HepG2 (cell line): Measurements from ENCODE around the gene ZNF831. TPM values are rescaled to one million over a fixed set of nuclear protein-coding genes. Genes with fewer than 3 reads are reported as not detected.

ENCODE experiments used
- ATAC-seq: fragments of 200-7000 bp; cut with Tn5 transposase; 3 replicates; pipeline ENCODE4 v1.9.1; 2020; ENCODE audit warnings: mild to moderate bottlenecking, moderate library complexity
- BruUV-seq: library from RNA; stranded (reverse); fragments of 400-500 nt; replicated peaks from 2 replicates; lab custom pipeline; 2021; lab: Mats Ljungman, UMichigan
- CTCF ChIA-PET: fragments of 300-600 bp; formaldehyde crosslinking; extraction: SDS; loops from one replicate; lab custom pipeline; 2021; ENCODE audit warnings: low total read pairs, inconsistent platforms, low intra/inter-chr PET ratio; lab: Yijun Ruan, JAX
- POLR2A ChIA-PET: fragments of 350-600 bp; sonication (Branson Sonifier 250); formaldehyde crosslinking; loops from one replicate; lab custom pipeline; 2020; ENCODE audit warnings: antibody characterized with exemption, inconsistent platforms; lab: Yijun Ruan, JAX
- DNase-seq: peaks from one replicate; pipeline ENCODE4 v3.0.0-alpha.2; 2015; ENCODE audit warnings: low spot score
- FAIRE-seq: peaks from 3 replicates; lab custom pipeline; 2011; peaks lifted over from hg19 to GRCh38; lab: Jason Lieb, UNC
- H2AFZ ChIP-seq: one replicate; pipeline ENCODE4 v1.6.1; 2011; ENCODE audit warnings: low read length, inconsistent platforms
- H3K27ac ChIP-seq: fragments of 300-600 bp; 3 replicates; pipeline ENCODE4 v1.8.0; 2011; ENCODE audit warnings: mixed run types, mild to moderate bottlenecking, mixed read lengths, low read length, inconsistent platforms; ENCODE audit not compliant: insufficient read depth; ENCODE audit errors: extremely low read length
- H3K27me3 ChIP-seq, 2 experiments: fragments of 200-600 bp in 1 of 2; 2 replicates in 1 of 2; 3 replicates in 1 of 2; pipeline versions ENCODE4 v1.6.0 to v1.8.0; 2011; ENCODE audit warnings: low read length in 2 of 2, mild to moderate bottlenecking in 2 of 2, moderate library complexity in 2 of 2, inconsistent platforms in 1 of 2; ENCODE audit not compliant: insufficient read depth in 2 of 2, control insufficient read depth in 1 of 2
- H3K36me3 ChIP-seq, 2 experiments: fragments of 200-600 bp in 1 of 2; replicated peaks in 1 of 2; 2 replicates in 1 of 2; 3 replicates in 1 of 2; pipeline versions ENCODE4 v1.5.1 to v1.8.0; 2011; ENCODE audit warnings: low read length in 2 of 2, inconsistent platforms in 1 of 2; ENCODE audit not compliant: insufficient read depth in 2 of 2, control insufficient read depth in 1 of 2
- H3K4me1 ChIP-seq: 2 replicates; pipeline ENCODE4 v1.5.1; 2012; ENCODE audit warnings: low read length, inconsistent platforms; ENCODE audit not compliant: insufficient read depth
- H3K4me2 ChIP-seq: 2 replicates; pipeline ENCODE4 v1.6.0; 2011; ENCODE audit warnings: low read depth, low read length, inconsistent platforms
- H3K4me3 ChIP-seq, 3 experiments: fragments of 200-600 bp in 1 of 3; sonication (generic), shearing (Covaris generic) in 1 of 3; replicated peaks in 1 of 3; 2 replicates each; pipeline ENCODE4 v1.5.1; 2011 to 2016; ENCODE audit warnings: low read length in 3 of 3, inconsistent platforms in 2 of 3, low read depth in 2 of 3, mild to moderate bottlenecking in 2 of 3, control low read depth in 1 of 3, mixed read lengths in 1 of 3; ENCODE audit not compliant: insufficient read depth in 1 of 3
- H3K79me2 ChIP-seq: one replicate; pipeline ENCODE4 v1.6.1; 2011; ENCODE audit warnings: low read length, inconsistent platforms; ENCODE audit not compliant: insufficient read depth
- H3K9ac ChIP-seq: 2 replicates; pipeline ENCODE4 v1.6.0; 2011; ENCODE audit warnings: mild to moderate bottlenecking, low read depth, low read length, inconsistent platforms; ENCODE audit not compliant: insufficient read depth
- H3K9me3 ChIP-seq: 2 replicates; pipeline ENCODE4 v1.5.1; 2012; ENCODE audit warnings: mild to moderate bottlenecking, low read length
- H4K20me1 ChIP-seq: 2 replicates; pipeline ENCODE4 v1.6.0; 2011; ENCODE audit warnings: inconsistent platforms, mild to moderate bottlenecking, low read length, moderate library complexity; ENCODE audit not compliant: insufficient read depth
- CEBPZ ChIP-seq: IDR thresholded peaks from 2 replicates; pipeline ENCODE4 v1.6.1; 2012; ENCODE audit warnings: low read length, improper control_type of control experiment
- ELF1 ChIP-seq: sonication (generic); formaldehyde crosslinking; IDR thresholded peaks from 2 replicates; pipeline ENCODE4 v1.4.0; 2020; ENCODE audit warnings: missing genetic modification reagents
- FOXO4 ChIP-seq: sonication (generic); formaldehyde crosslinking; conservative IDR thresholded peaks from 2 replicates; pipeline ENCODE4 v1.8.1; 2023; ENCODE audit warnings: missing genetic modification reagents
- GTF3A ChIP-seq: sonication (generic); formaldehyde crosslinking; conservative IDR thresholded peaks from 2 replicates; pipeline ENCODE4 v1.4.0; 2020; ENCODE audit warnings: mild to moderate bottlenecking, missing genetic modification reagents
- HOMEZ ChIP-seq: IDR thresholded peaks from 2 replicates; pipeline ENCODE4 v1.6.1; 2016; ENCODE audit warnings: low read depth
- KDM5B ChIP-seq: sonication (generic); formaldehyde crosslinking; IDR thresholded peaks from 2 replicates; pipeline ENCODE4 v1.4.0; 2020; ENCODE audit warnings: missing genetic modification reagents, mild to moderate bottlenecking, borderline replicate concordance
- NCOR1 ChIP-seq: fragments of 200-600 bp; sonication (generic); IDR thresholded peaks from 2 replicates; pipeline ENCODE4 v1.7.0; 2017; ENCODE audit warnings: antibody characterized with exemption, low read length, borderline replicate concordance
- POLR2G ChIP-seq: fragments of 200-400 bp; formaldehyde crosslinking; IDR thresholded peaks from 2 replicates; pipeline ENCODE4 v1.6.1; 2018; ENCODE audit warnings: mild to moderate bottlenecking, low read depth, low read length, moderate library complexity
- SKI ChIP-seq: fragments of 450-650 bp; IDR thresholded peaks from one replicate; pipeline ENCODE4 v1.6.1; 2018; ENCODE audit warnings: mild to moderate bottlenecking; ENCODE audit not compliant: partially characterized antibody
- TARDBP ChIP-seq: sonication (generic); formaldehyde crosslinking; IDR thresholded peaks from 2 replicates; pipeline ENCODE4 v1.8.0; 2022; ENCODE audit warnings: mild to moderate bottlenecking, missing genetic modification reagents
- XBP1 ChIP-seq: sonication (generic); formaldehyde crosslinking; IDR thresholded peaks from 2 replicates; pipeline ENCODE4 v1.5.0; 2020; ENCODE audit warnings: missing genetic modification reagents
- ZFP1 ChIP-seq: IDR thresholded peaks from 2 replicates; pipeline ENCODE4 v1.6.1; 2016
- ZNF260 ChIP-seq: sonication (generic); formaldehyde crosslinking; IDR thresholded peaks from 2 replicates; pipeline ENCODE4 v1.4.0; 2020; ENCODE audit warnings: missing genetic modification reagents, low read depth, mild to moderate bottlenecking, borderline replicate concordance
- ZNF326 ChIP-seq: sonication (generic); formaldehyde crosslinking; IDR thresholded peaks from 2 replicates; pipeline ENCODE4 v1.4.0; 2020; ENCODE audit warnings: missing genetic modification reagents, borderline replicate concordance
- ZNF546 ChIP-seq: sonication (generic); formaldehyde crosslinking; conservative IDR thresholded peaks from 2 replicates; pipeline ENCODE4 v1.8.1; 2023; ENCODE audit warnings: mild to moderate bottlenecking, missing genetic modification reagents
- ZNF558 ChIP-seq: sonication (generic); formaldehyde crosslinking; IDR thresholded peaks from 2 replicates; pipeline ENCODE4 v1.9.0; 2022; ENCODE audit warnings: mild to moderate bottlenecking, missing genetic modification reagents, borderline replicate concordance
- ZNF703 ChIP-seq: sonication (generic); formaldehyde crosslinking; IDR thresholded peaks from 2 replicates; pipeline ENCODE4 v1.5.1; 2020; ENCODE audit warnings: missing genetic modification reagents, mild to moderate bottlenecking, moderate library complexity, borderline replicate concordance
- ZSCAN29 ChIP-seq: sonication (generic); formaldehyde crosslinking; conservative IDR thresholded peaks from 2 replicates; pipeline ENCODE4 v1.4.0; 2020; ENCODE audit warnings: mild to moderate bottlenecking, missing genetic modification reagents
- WGBS: methylation state at CpG from one replicate; pipeline ENCODE4 v1.1.6; 2017; ENCODE audit warnings: low lambda C conversion rate; 5-methylcytosine and 5-hydroxymethylcytosine counted together
- in situ Hi-C: cut with HindIII; loops from 2 replicates; pipeline ENCODE4 v1.10.0; 2017; ENCODE audit warnings: low pct_unique_long_range_greater_than_20kb; ENCODE audit not compliant: extremely low pct_ligation_motif_present
- intact Hi-C: fragments of 100-400 bp; cut with micrococcal nuclease; formaldehyde crosslinking; loops from one replicate; pipeline ENCODE4 v1.10.0; 2022; ENCODE audit not compliant: unreplicated experiment
- polyA plus RNA-seq, 8 experiments: library from polyadenylated mRNA; depleted of rRNA in 3 of 8; stranded (reverse) in 7 of 8; unstranded in 1 of 8; fragments of >200 nt; fragmentation: Illumina TruSeq in 4 of 8; extraction: Trizol in 4 of 8; gene quantifications; 2 replicates each; pipeline versions ENCODE4 v1.2.1 to v1.2.3, GENCODE V29; 2011 to 2016; ENCODE audit warnings: low read depth in 4 of 8, missing spikeins in 1 of 8, mixed read lengths in 1 of 8; ENCODE audit not compliant: insufficient read depth in 1 of 8
- total RNA-seq, 5 experiments: library from RNA; depleted of rRNA; stranded (reverse); fragments of >200 nt; fragmentation: Illumina TruSeq; extraction: Trizol; gene quantifications; 2 replicates each; pipeline ENCODE4 v1.2.3, GENCODE V29; 2016; ENCODE audit warnings: low read depth in 1 of 5

The ZNF831 gene
- total and polyA plus RNA-seq, 2 of the 13 experiments (the other 11 are each of a cell fraction or from before 2014, with no cell fraction given): not detected

- no peak overlapping the region for H3K4me3 ChIP-seq
- H3K4me2 ChIP-seq: no peak overlapping the region
- no peaks in the 10 kb centered on the region for H3K9me3 ChIP-seq
- DNase-seq (no peak), ATAC-seq (no peak), FAIRE-seq (peak; percentile 34)
- ChIA-PET CTCF (no interaction called here), POLR2A (no interaction called here)
- H4K20me1 ChIP-seq: no peaks in the 10 kb centered on the region
- in situ Hi-C loops: no loop called here
- H3K79me2 ChIP-seq: no peaks in the 10 kb centered on the region
- peaks cover 2 to 24% of the 10 kb centered on the region in 2 experiments; a peak in 3 of 5 replicates for H3K27me3 ChIP-seq
- H3K4me1 ChIP-seq: no peaks in the 10 kb centered on the region
- H3K9ac ChIP-seq: no peak overlapping the region
- intact Hi-C loops: no loop called here
- BruUV-seq: no TSS peak
- no peaks in the 10 kb centered on the region for H3K36me3 ChIP-seq
- no peak overlapping the region for H2AFZ ChIP-seq
- H3K27ac ChIP-seq: no peak overlapping the region
- TF ChIP-seq ZSCAN29 (CRISPR knock-in tag) (no peak), XBP1 (CRISPR knock-in tag) (no peak), ELF1 (CRISPR knock-in tag) (no peak), ZFP1 (no peak), FOXO4 (no peak), ZNF558 (no peak), HOMEZ (CRISPR knock-in tag) (no peak), GTF3A (CRISPR knock-in tag) (no peak), CEBPZ (no peak), NCOR1 (no peak), KDM5B (no peak), ZNF326 (CRISPR knock-in tag) (no peak), ZNF260 (no peak), ZNF703 (CRISPR knock-in tag) (no peak), POLR2G (no peak), ZNF546 (CRISPR knock-in tag) (no peak), SKI (no peak), TARDBP (CRISPR knock-in tag) (no peak)
- WGBS: 33% methylated on average over 2 of the region's 2 CpGs
These were observed 96.3 kb downstream of the ZNF831 start for GRCh38 chr20:59259946-59260345.
